Fibroblast of lung (primary cell): Measurements from ENCODE around the gene CHD9NB. TPM values are rescaled to one million over a fixed set of nuclear protein-coding genes. Genes with fewer than 3 reads are reported as not detected.

Experiments
- DNase-seq, 2 donors: peaks; one replicate each; pipeline versions ENCODE4 v3.0.0 to v3.0.0-alpha.2; 2010; ENCODE audit warnings: low read depth in 2 of 2
- H2AFZ ChIP-seq: 2 replicates; pipeline ENCODE4 v1.5.1; 2012; ENCODE audit warnings: low read length, control low read depth, inconsistent platforms
- H3K27ac ChIP-seq: 2 replicates; pipeline ENCODE4 v1.5.1; 2011; ENCODE audit warnings: low read length, control low read depth; ENCODE audit not compliant: insufficient read depth
- H3K27me3 ChIP-seq: 2 replicates; pipeline ENCODE4 v1.5.1; 2011; ENCODE audit warnings: mild to moderate bottlenecking, low read length; ENCODE audit not compliant: control insufficient read depth, insufficient read depth
- H3K36me3 ChIP-seq: 2 replicates; pipeline ENCODE4 v1.5.1; 2011; ENCODE audit warnings: low read length; ENCODE audit not compliant: control insufficient read depth, insufficient read depth
- H3K4me1 ChIP-seq: 2 replicates; pipeline ENCODE4 v1.5.1; 2011; ENCODE audit warnings: low read length; ENCODE audit not compliant: control insufficient read depth, insufficient read depth; ENCODE audit errors: extremely low read depth
- H3K4me2 ChIP-seq: 2 replicates; pipeline ENCODE4 v1.5.1; 2011; ENCODE audit warnings: low read length, control low read depth; ENCODE audit not compliant: insufficient read depth; ENCODE audit errors: extremely low read depth
- H3K4me3 ChIP-seq, 4 experiments: fragments of 200-600 bp in 1 of 4; sonication (generic) in 1 of 4; replicated peaks in 1 of 4; 2 replicates each; pipeline ENCODE4 v1.5.1; 2011 to 2016; ENCODE audit warnings: low read length in 4 of 4, low read depth in 3 of 4, mild to moderate bottlenecking in 3 of 4, control low read depth in 2 of 4, inconsistent platforms in 1 of 4, mixed read lengths in 1 of 4; ENCODE audit not compliant: insufficient read depth in 1 of 4; ENCODE audit errors: control extremely low read depth in 1 of 4
- H3K79me2 ChIP-seq: 2 replicates; pipeline ENCODE4 v1.5.1; 2012; ENCODE audit warnings: mild to moderate bottlenecking, low read length, inconsistent platforms; ENCODE audit not compliant: control insufficient read depth, insufficient read depth
- H3K9ac ChIP-seq: 2 replicates; pipeline ENCODE4 v1.5.1; 2011; ENCODE audit warnings: mild to moderate bottlenecking, low read length, control low read depth; ENCODE audit not compliant: insufficient read depth
- H3K9me3 ChIP-seq: 2 replicates; pipeline ENCODE4 v1.5.1; 2012; ENCODE audit warnings: low read depth, low read length; ENCODE audit not compliant: control insufficient read depth, insufficient read depth
- H4K20me1 ChIP-seq: 2 replicates; pipeline ENCODE4 v1.5.1; 2011; ENCODE audit warnings: low read length; ENCODE audit not compliant: control insufficient read depth, insufficient read depth; ENCODE audit errors: extremely low read depth
- EZH2 ChIP-seq: IDR thresholded peaks from 2 replicates; pipeline ENCODE4 v1.5.1; 2012; ENCODE audit warnings: low read length, control low read depth, mild to moderate bottlenecking; ENCODE audit errors: missing control alignments
- polyA plus RNA-seq, 2 donors: library from polyadenylated mRNA; depleted of rRNA in 1 of 2; stranded (reverse) in 1 of 2; unstranded in 1 of 2; fragments of >200 nt; gene quantifications; 2 replicates each; pipeline ENCODE4 v1.2.1, GENCODE V29; 2011 to 2012; ENCODE audit warnings: missing spikeins in 1 of 2
- total RNA-seq: library from RNA; depleted of rRNA; stranded (reverse); fragments of >200 nt; gene quantifications from 2 replicates; pipeline ENCODE4 v1.2.1, GENCODE V29; 2014
- TF ChIP-seq, protein P1 (sequence below), 2 donors: IDR thresholded peaks in 1 of 2; conservative IDR thresholded peaks in 1 of 2; 1 replicate in 1 of 2; 2 replicates in 1 of 2; pipeline ENCODE4 v1.5.1; 2011 to 2012; ENCODE audit warnings: low read length in 2 of 2, control low read depth in 1 of 2, inconsistent platforms in 1 of 2, low read depth in 1 of 2, mild to moderate bottlenecking in 1 of 2

Gene CHD9NB
- total and polyA plus RNA-seq, 2 donors (not counting 1 experiment from before 2014, with no cell fraction given) = 0.34 to 5.3 TPM

DNA sequence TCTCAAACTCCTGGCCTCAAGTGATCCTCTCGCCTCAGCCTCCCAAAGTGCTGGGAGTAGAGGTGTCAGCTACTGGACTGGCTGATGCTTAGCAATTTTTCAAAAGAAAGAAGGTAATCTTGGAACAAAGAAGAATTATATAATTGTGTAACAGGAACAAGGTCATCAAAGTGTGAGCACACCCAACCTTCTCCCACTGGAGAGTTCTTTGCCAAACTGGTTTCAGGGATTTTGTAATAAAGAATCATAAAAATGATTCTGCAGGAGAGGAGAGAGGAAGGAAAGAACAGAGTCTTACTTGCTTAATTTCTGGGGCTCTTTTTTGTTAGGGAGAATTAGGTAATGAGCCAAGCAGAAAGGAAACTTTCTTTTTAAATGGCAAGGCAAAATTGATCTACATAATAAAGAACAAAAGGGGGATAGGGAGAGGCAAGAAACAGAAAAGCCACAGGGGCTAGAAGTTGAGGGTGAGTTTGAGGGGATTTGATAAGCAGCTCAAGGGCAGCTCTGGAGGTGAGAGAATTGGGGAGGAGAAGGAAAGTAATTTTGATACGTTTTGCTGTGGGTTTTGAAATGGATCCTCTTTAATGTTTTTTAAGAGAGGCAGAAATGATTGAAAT lies 21.3 kb downstream of the CHD9NB start:
- Histone ChIP-seq H3K4me3 (no peak overlapping the region), H3K9me3 (no peaks in the 10 kb centered on the region), H3K4me1 (no peaks in the 10 kb centered on the region), H4K20me1 (no peaks in the 10 kb centered on the region), H3K27ac (no peak overlapping the region), H3K27me3 (no peaks in the 10 kb centered on the region), H3K9ac (no peak overlapping the region), H3K4me2 (no peak overlapping the region), H3K79me2 (no peaks in the 10 kb centered on the region), H3K36me3 (no peaks in the 10 kb centered on the region), H2AFZ (no peak overlapping the region)
- TF ChIP-seq EZH2 = no peak
- no peak for DNase-seq

DNA sequence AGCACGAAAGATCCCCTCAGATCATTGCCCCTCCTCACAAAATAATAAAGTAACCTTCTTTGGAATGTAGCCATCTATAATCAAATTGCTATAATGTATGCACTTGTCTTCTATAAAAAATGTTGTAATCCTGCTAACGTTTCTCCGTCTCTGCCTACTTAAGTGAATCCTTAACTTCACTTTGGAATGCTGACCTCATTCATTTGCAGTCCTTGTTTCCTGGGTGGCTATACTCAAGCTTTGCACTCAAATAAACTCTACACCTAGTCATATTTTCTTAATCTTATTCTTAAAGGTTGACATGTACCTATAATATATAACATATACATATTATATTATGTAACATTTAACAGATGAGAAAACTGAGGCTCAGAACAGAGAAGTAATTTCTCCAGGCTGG lies 22.7 kb downstream of the CHD9NB start:
- Histone ChIP-seq H4K20me1 (no peaks in the 10 kb centered on the region), H3K27me3 (no peaks in the 10 kb centered on the region), H3K79me2 (no peaks in the 10 kb centered on the region), H3K27ac (no peak overlapping the region), H2AFZ (no peak overlapping the region), H3K36me3 (no peaks in the 10 kb centered on the region), H3K9me3 (no peaks in the 10 kb centered on the region), H3K4me3 (no peak overlapping the region), H3K9ac (no peak overlapping the region), H3K4me2 (no peak overlapping the region), H3K4me1 (no peaks in the 10 kb centered on the region)
- TF ChIP-seq, protein P1, sequence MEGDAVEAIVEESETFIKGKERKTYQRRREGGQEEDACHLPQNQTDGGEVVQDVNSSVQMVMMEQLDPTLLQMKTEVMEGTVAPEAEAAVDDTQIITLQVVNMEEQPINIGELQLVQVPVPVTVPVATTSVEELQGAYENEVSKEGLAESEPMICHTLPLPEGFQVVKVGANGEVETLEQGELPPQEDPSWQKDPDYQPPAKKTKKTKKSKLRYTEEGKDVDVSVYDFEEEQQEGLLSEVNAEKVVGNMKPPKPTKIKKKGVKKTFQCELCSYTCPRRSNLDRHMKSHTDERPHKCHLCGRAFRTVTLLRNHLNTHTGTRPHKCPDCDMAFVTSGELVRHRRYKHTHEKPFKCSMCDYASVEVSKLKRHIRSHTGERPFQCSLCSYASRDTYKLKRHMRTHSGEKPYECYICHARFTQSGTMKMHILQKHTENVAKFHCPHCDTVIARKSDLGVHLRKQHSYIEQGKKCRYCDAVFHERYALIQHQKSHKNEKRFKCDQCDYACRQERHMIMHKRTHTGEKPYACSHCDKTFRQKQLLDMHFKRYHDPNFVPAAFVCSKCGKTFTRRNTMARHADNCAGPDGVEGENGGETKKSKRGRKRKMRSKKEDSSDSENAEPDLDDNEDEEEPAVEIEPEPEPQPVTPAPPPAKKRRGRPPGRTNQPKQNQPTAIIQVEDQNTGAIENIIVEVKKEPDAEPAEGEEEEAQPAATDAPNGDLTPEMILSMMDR (conservative IDR thresholded peaks at IDR 0.05 in 1 of 2, IDR thresholded peaks at IDR 0.05 in 1 of 2; ENCODE audit: low read depth in 1 of 2, low read length in 2 of 2) = no peak
- TF ChIP-seq EZH2 = no peak
- no peak for DNase-seq

DNA sequence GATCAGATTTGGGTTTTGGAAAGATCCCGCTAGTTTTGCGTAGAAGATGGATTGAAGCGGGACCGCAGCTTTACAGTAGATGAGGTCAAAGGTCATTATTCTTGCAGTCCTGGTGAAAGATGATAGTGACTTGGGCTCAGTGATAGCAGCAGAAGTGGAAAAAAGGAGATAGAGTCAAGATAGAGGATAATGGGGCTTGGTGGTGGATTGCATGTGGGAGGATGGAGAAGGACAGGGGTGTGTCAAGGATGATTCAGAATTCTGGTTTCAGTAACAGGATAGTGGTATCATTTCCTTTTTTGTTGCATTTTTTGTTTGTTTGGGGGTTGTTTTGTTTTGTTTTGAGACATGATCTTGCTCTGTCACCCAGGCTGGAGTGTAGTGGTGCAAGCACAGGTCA lies 28.7 kb downstream of the CHD9NB start:
- Histone ChIP-seq H3K79me2 (no peaks in the 10 kb centered on the region), H3K9ac (no peak overlapping the region), H2AFZ (no peak overlapping the region), H3K9me3 (no peaks in the 10 kb centered on the region), H3K4me3 (no peak overlapping the region), H3K36me3 (no peaks in the 10 kb centered on the region), H3K27ac (no peak overlapping the region), H3K27me3 (no peaks in the 10 kb centered on the region), H3K4me1 (no peaks in the 10 kb centered on the region), H3K4me2 (no peak overlapping the region), H4K20me1 (no peaks in the 10 kb centered on the region)
- no peak for DNase-seq
- no peak for TF ChIP-seq EZH2

DNA sequence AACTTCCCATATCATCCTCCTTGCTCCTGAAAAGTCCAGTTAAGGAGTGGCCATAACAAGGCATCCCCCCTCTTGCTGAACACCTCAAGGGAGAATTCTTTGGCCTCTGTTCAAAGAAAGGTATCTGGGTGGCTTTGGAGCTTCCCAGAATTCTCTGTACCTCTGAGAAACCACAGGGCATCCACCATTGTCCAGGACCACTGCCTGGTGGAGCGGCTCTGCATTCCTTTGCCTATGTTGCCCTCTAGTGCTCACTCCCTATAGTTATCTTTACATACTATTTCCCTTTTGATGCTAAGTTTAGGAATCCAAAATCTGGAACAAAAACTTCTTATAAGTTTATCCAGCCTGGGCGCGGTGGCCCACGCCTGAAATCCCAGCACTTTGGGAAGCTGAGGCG lies 30.3 kb downstream of the CHD9NB start:
- Histone ChIP-seq H3K27me3 (no peaks in the 10 kb centered on the region), H3K4me1 (no peaks in the 10 kb centered on the region), H3K36me3 (no peaks in the 10 kb centered on the region), H3K9me3 (no peaks in the 10 kb centered on the region), H3K4me3 (no peak overlapping the region), H4K20me1 (no peaks in the 10 kb centered on the region), H3K4me2 (no peak overlapping the region), H3K27ac (no peak overlapping the region), H3K9ac (no peak overlapping the region), H2AFZ (no peak overlapping the region), H3K79me2 (no peaks in the 10 kb centered on the region)
- TF ChIP-seq, protein P1 (conservative IDR thresholded peaks at IDR 0.05 in 1 of 2, IDR thresholded peaks at IDR 0.05 in 1 of 2; ENCODE audit: low read depth in 1 of 2, low read length in 2 of 2) = peak; percentile 46 to 61
- TF ChIP-seq EZH2 = no peak
- DNase-seq = peak; percentile 30 to 52
